ENCODE data around the gene KCNQ5.

- no peak for TF ChIP-seq CTCF (tag by site-specific recombination; IDR thresholded peaks at IDR 0.05)
- TF ChIP-seq ZNF174 (tag by site-specific recombination; IDR thresholded peaks at IDR 0.05): no peak
- TF ChIP-seq ZNF18 (tag by site-specific recombination; IDR thresholded peaks at IDR 0.05): no peak
- no peak for TF ChIP-seq ZNF292 (tag by site-specific recombination; IDR thresholded peaks at IDR 0.05; ENCODE audit: borderline replicate concordance, low read depth)
- TF ChIP-seq ZNF48 (tag by site-specific recombination; IDR thresholded peaks at IDR 0.05): no peak
- no peak for TF ChIP-seq HOXA7 (CRISPR knock-in tag; IDR thresholded peaks at IDR 0.05; ENCODE audit: borderline replicate concordance)
- TF ChIP-seq ZNF629 (tag by site-specific recombination; IDR thresholded peaks at IDR 0.05): no peak
- TF ChIP-seq ZNF350 (tag by site-specific recombination; IDR thresholded peaks at IDR 0.05): no peak
- TF ChIP-seq ZBTB21 (tag by site-specific recombination; IDR thresholded peaks at IDR 0.05): no peak
- TF ChIP-seq ATF2 (tag by site-specific recombination; IDR thresholded peaks at IDR 0.05; ENCODE audit: low read depth): no peak
- no peak for TF ChIP-seq ZNF138 (tag by site-specific recombination; IDR thresholded peaks at IDR 0.05; ENCODE audit: borderline replicate concordance)
- no peak for TF ChIP-seq ZBTB44 (tag by site-specific recombination; IDR thresholded peaks at IDR 0.05)
- TF ChIP-seq ZNF624 (tag by site-specific recombination; IDR thresholded peaks at IDR 0.05): no peak
- TF ChIP-seq SETDB1 (IDR thresholded peaks at IDR 0.05; ENCODE audit: insufficient read length, low read length): no peak
Observed at GRCh38 chr6:72890233-72890632, 268.4 kb downstream of the KCNQ5 start.

Data from HEK293 (cell line).